ENCODE data around the gene GNAI2.

DNA sequence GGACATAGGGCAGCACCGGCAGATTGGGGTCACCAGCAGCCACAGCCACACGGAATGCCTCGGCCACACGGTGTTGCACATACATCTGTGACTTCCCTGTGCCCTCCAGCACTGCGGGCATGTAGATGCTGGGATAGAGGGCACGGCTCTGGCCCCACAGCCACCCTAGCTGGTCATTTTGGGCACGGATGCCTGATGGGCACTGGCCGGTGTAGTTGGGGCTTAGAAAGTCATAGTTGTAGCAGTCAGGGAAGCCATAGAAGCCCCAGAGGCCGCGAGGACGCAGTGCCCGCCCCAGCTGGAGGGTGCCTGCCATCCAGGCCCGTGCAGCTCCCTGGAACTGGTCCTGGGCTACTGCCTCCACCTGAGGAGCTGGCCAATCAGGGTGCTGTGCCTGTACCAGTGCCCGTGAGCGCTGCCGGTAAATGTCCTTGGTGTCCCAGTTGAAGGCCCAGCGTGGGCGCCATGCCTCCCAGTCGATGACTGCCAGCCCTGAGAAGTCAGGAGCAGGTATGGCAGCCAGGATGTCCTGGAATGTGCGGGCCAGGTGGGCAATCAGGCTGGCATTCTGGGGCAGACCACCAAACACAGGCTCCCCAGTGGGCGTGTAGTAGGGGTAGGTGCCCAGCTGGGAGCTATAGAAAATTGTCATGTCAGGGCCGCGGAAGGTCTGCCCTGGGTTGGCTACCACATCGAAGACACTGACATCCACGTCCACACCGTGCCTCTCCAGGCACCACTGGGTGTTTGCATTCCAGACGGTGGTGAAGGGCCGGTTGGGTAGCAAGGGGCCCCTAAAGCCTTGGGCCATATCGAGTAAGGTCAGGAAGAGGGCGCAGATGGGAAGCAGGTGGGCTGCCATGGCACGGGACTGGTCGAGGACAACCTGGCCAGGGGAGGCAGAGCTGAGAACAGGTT, 66.3 kb downstream of the GNAI2 start:
- TF ChIP-seq, protein P1, sequence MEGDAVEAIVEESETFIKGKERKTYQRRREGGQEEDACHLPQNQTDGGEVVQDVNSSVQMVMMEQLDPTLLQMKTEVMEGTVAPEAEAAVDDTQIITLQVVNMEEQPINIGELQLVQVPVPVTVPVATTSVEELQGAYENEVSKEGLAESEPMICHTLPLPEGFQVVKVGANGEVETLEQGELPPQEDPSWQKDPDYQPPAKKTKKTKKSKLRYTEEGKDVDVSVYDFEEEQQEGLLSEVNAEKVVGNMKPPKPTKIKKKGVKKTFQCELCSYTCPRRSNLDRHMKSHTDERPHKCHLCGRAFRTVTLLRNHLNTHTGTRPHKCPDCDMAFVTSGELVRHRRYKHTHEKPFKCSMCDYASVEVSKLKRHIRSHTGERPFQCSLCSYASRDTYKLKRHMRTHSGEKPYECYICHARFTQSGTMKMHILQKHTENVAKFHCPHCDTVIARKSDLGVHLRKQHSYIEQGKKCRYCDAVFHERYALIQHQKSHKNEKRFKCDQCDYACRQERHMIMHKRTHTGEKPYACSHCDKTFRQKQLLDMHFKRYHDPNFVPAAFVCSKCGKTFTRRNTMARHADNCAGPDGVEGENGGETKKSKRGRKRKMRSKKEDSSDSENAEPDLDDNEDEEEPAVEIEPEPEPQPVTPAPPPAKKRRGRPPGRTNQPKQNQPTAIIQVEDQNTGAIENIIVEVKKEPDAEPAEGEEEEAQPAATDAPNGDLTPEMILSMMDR (IDR thresholded peaks at IDR 0.05) = no peak
- no peak for TF ChIP-seq ZFX (IDR thresholded peaks at IDR 0.05; ENCODE audit: borderline replicate concordance)
